G401 (cell line): ENCODE results near the gene TMEM89. TPM values are rescaled to one million over a fixed set of nuclear protein-coding genes. Genes with fewer than 3 reads are reported as not detected.

ENCODE experiments used
- DNase-seq: peaks from one replicate; pipeline ENCODE4 v3.0.0-alpha.2; 2015; ENCODE audit warnings: low spot score
- in situ Hi-C: cut with HindIII; loops from 2 replicates; pipeline ENCODE4 v1.10.0; 2016; ENCODE audit warnings: low sequenced_read_pairs, mixed read lengths
- total RNA-seq: library from RNA; depleted of rRNA; stranded (reverse); fragments of >200 nt; shearing (Covaris generic); gene quantifications from 2 replicates; pipeline ENCODE4 v1.2.3, GENCODE V29; 2014

TMEM89 gene
- total RNA-seq, 1 experiment from 2014 or later = not detected

- in situ Hi-C loops = no loop called here
- no peak for DNase-seq
Observed at GRCh38 chr3:48644898-48645760, 23.6 kb upstream of the TMEM89 start.

GRCh38 chr3:48642605-48643004 lies 21.0 kb upstream of the TMEM89 start:
- DNase-seq = no peak
- in situ Hi-C loops = no loop called here

GRCh38 chr3:48641396-48641795 lies 19.8 kb upstream of the TMEM89 start:
- no peak for DNase-seq
- in situ Hi-C loops = no loop called here

GRCh38 chr3:48639944-48640606 lies 18.5 kb upstream of the TMEM89 start:
- in situ Hi-C loops = no loop called here
- no peak for DNase-seq

- no peak for DNase-seq
- in situ Hi-C loops = no loop called here
Observed at GRCh38 chr3:48637305-48637704, 15.7 kb upstream of the TMEM89 start.

GRCh38 chr3:48636149-48636655 lies 14.6 kb upstream of the TMEM89 start:
- in situ Hi-C loops = no loop called here

GRCh38 chr3:48635222-48636021 lies 13.9 kb upstream of the TMEM89 start, which contains the start of gene SLC26A6:
SLC26A6 (minus strand) TSS chr3:48635461; CDS start chr3:48635393, 68 bp downstream.
- DNase-seq = peak; percentile 95
- in situ Hi-C loops = no loop called here

More at GRCh38 chr3:48636149-48636655, 14.6 kb upstream of the TMEM89 start:
- no peak for DNase-seq

GRCh38 chr3:48634661-48635221 lies 13.2 kb upstream of the TMEM89 start:
- DNase-seq = peak; percentile 56
- in situ Hi-C loops = no loop called here

- in situ Hi-C loops = no loop called here
Observed at GRCh38 chr3:48633743-48634142, 12.2 kb upstream of the TMEM89 start.

GRCh38 chr3:48633256-48633655 lies 11.7 kb upstream of the TMEM89 start:
- in situ Hi-C loops = no loop called here
- no peak for DNase-seq

More at GRCh38 chr3:48633743-48634142, 12.2 kb upstream of the TMEM89 start:
- DNase-seq = no peak

GRCh38 chr3:48631516-48632448 lies 10.2 kb upstream of the TMEM89 start:
- DNase-seq = no peak
- in situ Hi-C loops = no loop called here

GRCh38 chr3:48630833-48631232 lies 9.3 kb upstream of the TMEM89 start:
- in situ Hi-C loops = no loop called here

GRCh38 chr3:48630407-48630806 lies 8.8 kb upstream of the TMEM89 start:
- in situ Hi-C loops = no loop called here
- DNase-seq = no peak

More at GRCh38 chr3:48630833-48631232, 9.3 kb upstream of the TMEM89 start:
- DNase-seq = no peak

- in situ Hi-C loops = no loop called here
- no peak for DNase-seq
Observed at GRCh38 chr3:48629894-48630293, 8.3 kb upstream of the TMEM89 start.

- no peak for DNase-seq
- in situ Hi-C loops = no loop called here
Observed at GRCh38 chr3:48628277-48629017, 6.9 kb upstream of the TMEM89 start.

- no peak for DNase-seq
- in situ Hi-C loops = no loop called here
Observed at GRCh38 chr3:48625600-48625999, 4.0 kb upstream of the TMEM89 start.

- in situ Hi-C loops = no loop called here
- DNase-seq = no peak
Observed at GRCh38 chr3:48624767-48625166, 3.2 kb upstream of the TMEM89 start.
